OCI-LY1 (cell line): ENCODE measurements around the gene GAD1.
A peak's percentile ranks its signal among the peaks of the same experiment; 100 is the strongest.

Experiments used
- H2AFZ ChIP-seq: fragments of 200-600 bp; sonication (generic), shearing (Covaris generic); 2 replicates; pipeline ENCODE4 v1.6.0; 2014; ENCODE audit warnings: antibody characterized with exemption, mild to moderate bottlenecking, low read length
- H3F3A ChIP-seq: fragments of 200-600 bp; sonication (generic), shearing (Covaris generic); 2 replicates; pipeline ENCODE4 v1.6.0; 2014; ENCODE audit warnings: mild to moderate bottlenecking, antibody characterized with exemption, low read length, moderate library complexity; ENCODE audit not compliant: insufficient read depth
- H3K27ac ChIP-seq: fragments of 200-600 bp; sonication (generic); 2 replicates; pipeline ENCODE4 v1.5.1; 2014; ENCODE audit warnings: low read length, mixed run types, mild to moderate bottlenecking, low read depth; ENCODE audit not compliant: poor library complexity, severe bottlenecking
- H3K27me3 ChIP-seq: fragments of 200-600 bp; sonication (generic); 2 replicates; pipeline ENCODE4 v1.6.0; 2014; ENCODE audit warnings: antibody characterized with exemption, mild to moderate bottlenecking, low read length, moderate library complexity; ENCODE audit not compliant: insufficient read depth
- H3K36me3 ChIP-seq: fragments of 200-600 bp; sonication (generic); 2 replicates; pipeline ENCODE4 v1.6.1; 2014; ENCODE audit warnings: mild to moderate bottlenecking, antibody characterized with exemption, low read length, moderate library complexity, mixed read lengths; ENCODE audit not compliant: insufficient read depth
- H3K4me1 ChIP-seq: fragments of 200-600 bp; sonication (generic); 2 replicates; pipeline ENCODE4 v1.5.1; 2014; ENCODE audit warnings: mild to moderate bottlenecking, low read length, moderate library complexity; ENCODE audit not compliant: insufficient read depth, severe bottlenecking
- H3K4me2 ChIP-seq: fragments of 200-600 bp; sonication (generic), shearing (Covaris generic); 2 replicates; pipeline ENCODE4 v1.6.1; 2014; ENCODE audit warnings: low read length
- H3K4me3 ChIP-seq: fragments of 200-600 bp; sonication (generic); 2 replicates; pipeline ENCODE4 v1.5.1; 2014; ENCODE audit warnings: low read length, low read depth, mild to moderate bottlenecking, mixed read lengths; ENCODE audit not compliant: poor library complexity, severe bottlenecking
- H3K79me2 ChIP-seq: fragments of 200-600 bp; shearing (Covaris generic); 2 replicates; pipeline ENCODE4 v1.6.1; 2016; ENCODE audit warnings: mixed run types, low read length, mixed read lengths; ENCODE audit not compliant: insufficient read depth
- H3K9ac ChIP-seq: fragments of 200-600 bp; sonication (generic), shearing (Covaris generic); 2 replicates; pipeline ENCODE4 v1.6.1; 2014; ENCODE audit warnings: mild to moderate bottlenecking, low read length, mixed read lengths
- H3K9me2 ChIP-seq: fragments of 200-600 bp; sonication (generic), shearing (Covaris generic); 2 replicates; pipeline ENCODE4 v1.6.1; 2014; ENCODE audit warnings: low read depth, mild to moderate bottlenecking, low read length, mixed read lengths
- H3K9me3 ChIP-seq: fragments of 200-600 bp; shearing (Covaris generic); 2 replicates; pipeline ENCODE4 v1.6.1; 2014; ENCODE audit warnings: low read length, mixed read lengths
- H4K20me1 ChIP-seq: fragments of 200-600 bp; sonication (generic), shearing (Covaris generic); 2 replicates; pipeline ENCODE4 v1.6.0; 2016; ENCODE audit warnings: mild to moderate bottlenecking, low read length; ENCODE audit not compliant: insufficient read depth
- CTCF ChIP-seq: fragments of 200-600 bp; sonication (generic), shearing (Covaris generic); IDR thresholded peaks from 2 replicates; pipeline ENCODE4 v1.5.1; 2017; ENCODE audit warnings: mild to moderate bottlenecking, antibody characterized with exemption, low read length, moderate library complexity, mixed read lengths
- EZH2 ChIP-seq: fragments of 200-600 bp; sonication (generic), shearing (Covaris generic); IDR thresholded peaks from 2 replicates; pipeline ENCODE4 v1.8.0; 2017; ENCODE audit warnings: borderline replicate concordance, mixed run types, mild to moderate bottlenecking, antibody characterized with exemption, low read length, moderate library complexity, mixed read lengths

The GAD1 gene

GRCh38 chr2:170818036-170818751, 1.5 kb downstream of the GAD1 start:
- Histone ChIP-seq H3K9ac (no peak overlapping the region), H3K79me2 (no peaks in the 10 kb centered on the region), H4K20me1 (no peaks in the 10 kb centered on the region), H3K9me2 (no peaks in the 10 kb centered on the region), H3K4me2 (no peak overlapping the region), H3K27me3 (no peaks in the 10 kb centered on the region), H3K27ac (no peak overlapping the region), H2AFZ (no peak overlapping the region), H3F3A (no peaks in the 10 kb centered on the region), H3K4me1 (peaks cover 23% of the 10 kb centered on the region), H3K36me3 (no peaks in the 10 kb centered on the region), H3K9me3 (no peaks in the 10 kb centered on the region), H3K4me3 (no peak overlapping the region)
- no peak for TF ChIP-seq CTCF
- TF ChIP-seq EZH2: no peak

- Histone ChIP-seq H3K4me1 (peaks cover 23% of the 10 kb centered on the region), H3K9me2 (no peaks in the 10 kb centered on the region), H3K4me2 (no peak overlapping the region), H2AFZ (no peak overlapping the region), H4K20me1 (no peaks in the 10 kb centered on the region), H3F3A (no peaks in the 10 kb centered on the region), H3K79me2 (no peaks in the 10 kb centered on the region), H3K36me3 (no peaks in the 10 kb centered on the region), H3K9ac (no peak overlapping the region), H3K4me3 (no peak overlapping the region), H3K27me3 (no peaks in the 10 kb centered on the region), H3K9me3 (no peaks in the 10 kb centered on the region), H3K27ac (no peak overlapping the region)
- TF ChIP-seq CTCF (no peak), EZH2 (no peak)
Observed at GRCh38 chr2:170818752-170819470, 2.2 kb downstream of the GAD1 start.

- peak overlapping the region; percentile 58; the same call in 1 of the 2 replicates for H3K4me2 ChIP-seq
- no peak overlapping the region for H3K27ac ChIP-seq
- H3K27me3 ChIP-seq: no peaks in the 10 kb centered on the region
- H2AFZ ChIP-seq: no peak overlapping the region
- no peaks in the 10 kb centered on the region for H3K36me3 ChIP-seq
- no peak overlapping the region for H3K9ac ChIP-seq
- H3K4me3 ChIP-seq: peak overlapping the region; percentile 16
- TF ChIP-seq EZH2 (no peak), CTCF (no peak)
- no peaks in the 10 kb centered on the region for H3K9me2 ChIP-seq
- H3K4me1 ChIP-seq: peaks cover 23% of the 10 kb centered on the region
- H3K9me3 ChIP-seq: no peaks in the 10 kb centered on the region
- no peaks in the 10 kb centered on the region for H3K79me2 ChIP-seq
- H4K20me1 ChIP-seq: no peaks in the 10 kb centered on the region
- no peaks in the 10 kb centered on the region for H3F3A ChIP-seq
Observed at GRCh38 chr2:170819680-170820664, 3.3 kb downstream of the GAD1 start.
